HEK293 (cell line): ENCODE results near the gene HSPB6.

Source experiments
- CTCF ChIA-PET: fragments of 350-600 bp; formaldehyde crosslinking; extraction: SDS; loops from one replicate; lab custom pipeline; 2021; ENCODE audit warnings: antibody characterized with exemption; lab: Yijun Ruan, JAX
- POLR2A ChIA-PET: fragments of 300-600 bp; formaldehyde crosslinking; extraction: SDS; loops from one replicate; lab custom pipeline; 2020; ENCODE audit warnings: antibody characterized with exemption, inconsistent platforms; lab: Yijun Ruan, JAX
- H3K27ac ChIP-seq: fragments of 200-500 bp; sonication (Bioruptor generic); 2 replicates; pipeline ENCODE4 v1.5.1; 2014; ENCODE audit warnings: low read depth, low read length, control low read depth, inconsistent platforms; ENCODE audit errors: extremely low read depth
- H3K36me3 ChIP-seq, 2 experiments: fragments of 200-500 bp in 1 of 2; sonication (Bioruptor generic) in 1 of 2; 1 replicate in 1 of 2; 2 replicates in 1 of 2; pipeline ENCODE4 v1.5.1; 2014 to 2017; ENCODE audit warnings: inconsistent platforms in 2 of 2, low read length in 2 of 2; ENCODE audit not compliant: control insufficient read depth in 2 of 2, insufficient read depth in 1 of 2
- H3K4me1 ChIP-seq: fragments of 200-500 bp; sonication (Bioruptor generic); 2 replicates; pipeline ENCODE4 v1.5.1; 2014; ENCODE audit warnings: mild to moderate bottlenecking, low read length, inconsistent platforms; ENCODE audit not compliant: control insufficient read depth, insufficient read depth
- H3K4me3 ChIP-seq: 2 replicates; pipeline ENCODE4 v1.5.1; 2011; ENCODE audit warnings: low read depth, mild to moderate bottlenecking, control low read depth, low read length, moderate library complexity
- H3K9me3 ChIP-seq: fragments of 200-500 bp; sonication (Bioruptor generic); 2 replicates; pipeline ENCODE4 v1.5.1; 2014; ENCODE audit warnings: low read depth, low read length, inconsistent platforms; ENCODE audit not compliant: control insufficient read depth, insufficient read depth
- MEIS1 ChIP-seq: sonication (generic); formaldehyde crosslinking; IDR thresholded peaks from 2 replicates; pipeline ENCODE4 v1.8.1; 2022; ENCODE audit warnings: missing genetic modification reagents, mild to moderate bottlenecking, borderline replicate concordance
- OSR2 ChIP-seq: fragments of 450-650 bp; formaldehyde crosslinking; IDR thresholded peaks from 2 replicates; pipeline ENCODE4 v1.5.1; 2016; ENCODE audit warnings: missing biosample characterization, missing genetic modification characterization
- PATZ1 ChIP-seq: fragments of 450-650 bp; formaldehyde crosslinking; IDR thresholded peaks from 2 replicates; pipeline ENCODE4 v1.5.1; 2016; ENCODE audit warnings: missing biosample characterization, missing genetic modification characterization
- PRDM4 ChIP-seq: fragments of 450-650 bp; formaldehyde crosslinking; IDR thresholded peaks from 2 replicates; pipeline ENCODE4 v1.5.1; 2017; ENCODE audit warnings: missing biosample characterization, missing genetic modification characterization
- ZBTB17 ChIP-seq: fragments of 450-650 bp; formaldehyde crosslinking; IDR thresholded peaks from 2 replicates; pipeline ENCODE4 v1.5.1; 2016; ENCODE audit warnings: missing biosample characterization, missing genetic modification characterization
- ZNF10 ChIP-seq: fragments of 450-650 bp; formaldehyde crosslinking; IDR thresholded peaks from 2 replicates; pipeline ENCODE4 v1.5.1; 2017; ENCODE audit warnings: missing biosample characterization, missing genetic modification characterization
- ZNF24 ChIP-seq: fragments of 450-650 bp; formaldehyde crosslinking; IDR thresholded peaks from 2 replicates; pipeline ENCODE4 v1.5.1; 2016; ENCODE audit warnings: missing biosample characterization, missing genetic modification characterization
- ZNF354C ChIP-seq: fragments of 450-650 bp; formaldehyde crosslinking; IDR thresholded peaks from 2 replicates; pipeline ENCODE4 v1.5.1; 2016; ENCODE audit warnings: missing biosample characterization, missing genetic modification characterization, low read depth, borderline replicate concordance
- ZNF510 ChIP-seq: fragments of 450-650 bp; formaldehyde crosslinking; IDR thresholded peaks from 2 replicates; pipeline ENCODE4 v1.5.1; 2018; ENCODE audit warnings: mild to moderate bottlenecking, missing genetic modification characterization, missing biosample characterization; ENCODE audit not compliant: insufficient replicate concordance
- ZNF549 ChIP-seq: fragments of 450-650 bp; IDR thresholded peaks from 2 replicates; pipeline ENCODE4 v1.5.1; 2018; ENCODE audit warnings: missing biosample characterization, missing genetic modification characterization, mild to moderate bottlenecking, inconsistent platforms, moderate library complexity
- ZXDB ChIP-seq: fragments of 450-650 bp; formaldehyde crosslinking; IDR thresholded peaks from 2 replicates; pipeline ENCODE4 v1.5.1; 2016; ENCODE audit warnings: missing biosample characterization, missing genetic modification characterization
- TF ChIP-seq, protein P1 (sequence below): fragments of 450-650 bp; formaldehyde crosslinking; IDR thresholded peaks from 2 replicates; pipeline ENCODE4 v1.5.1; 2016; ENCODE audit warnings: missing biosample characterization, missing genetic modification characterization
- TF ChIP-seq, protein P2 (sequence below): fragments of 450-650 bp; formaldehyde crosslinking; IDR thresholded peaks from 2 replicates; pipeline ENCODE4 v1.5.1; 2016; ENCODE audit warnings: missing biosample characterization, missing genetic modification characterization
- TF ChIP-seq, protein P3 (sequence below): fragments of 450-650 bp; formaldehyde crosslinking; IDR thresholded peaks from 2 replicates; pipeline ENCODE4 v1.5.1; 2016; ENCODE audit warnings: missing biosample characterization, missing genetic modification characterization
- TF ChIP-seq, protein P4 (sequence below): fragments of 450-650 bp; formaldehyde crosslinking; IDR thresholded peaks from 2 replicates; pipeline ENCODE4 v1.5.1; 2016; ENCODE audit warnings: missing biosample characterization, missing genetic modification characterization

The HSPB6 gene

GRCh38 chr19:35774274-35775045 lies 17.6 kb upstream of the HSPB6 start:
- Histone ChIP-seq H3K9me3 (no peaks in the 10 kb centered on the region), H3K27ac (no peak overlapping the region), H3K4me3 (peak overlapping the region; percentile 21), H3K4me1 (peaks cover 24% of the 10 kb centered on the region), H3K36me3 (peaks cover 14 to 26% of the 10 kb centered on the region in 2 experiments)
- CTCF ChIA-PET, result interaction anchor here (0.7 to 1.8 kb wide), 5 partner anchors 9 to 294 kb away, joined by 3 to 5 read pairs (median 3); partner anchors contain the start of genes PSENEN and U2AF1L4
- TF ChIP-seq ZXDB (tag by site-specific recombination), result peak; percentile 40; the same call in 1 of the 2 replicates
- TF ChIP-seq, protein P1, sequence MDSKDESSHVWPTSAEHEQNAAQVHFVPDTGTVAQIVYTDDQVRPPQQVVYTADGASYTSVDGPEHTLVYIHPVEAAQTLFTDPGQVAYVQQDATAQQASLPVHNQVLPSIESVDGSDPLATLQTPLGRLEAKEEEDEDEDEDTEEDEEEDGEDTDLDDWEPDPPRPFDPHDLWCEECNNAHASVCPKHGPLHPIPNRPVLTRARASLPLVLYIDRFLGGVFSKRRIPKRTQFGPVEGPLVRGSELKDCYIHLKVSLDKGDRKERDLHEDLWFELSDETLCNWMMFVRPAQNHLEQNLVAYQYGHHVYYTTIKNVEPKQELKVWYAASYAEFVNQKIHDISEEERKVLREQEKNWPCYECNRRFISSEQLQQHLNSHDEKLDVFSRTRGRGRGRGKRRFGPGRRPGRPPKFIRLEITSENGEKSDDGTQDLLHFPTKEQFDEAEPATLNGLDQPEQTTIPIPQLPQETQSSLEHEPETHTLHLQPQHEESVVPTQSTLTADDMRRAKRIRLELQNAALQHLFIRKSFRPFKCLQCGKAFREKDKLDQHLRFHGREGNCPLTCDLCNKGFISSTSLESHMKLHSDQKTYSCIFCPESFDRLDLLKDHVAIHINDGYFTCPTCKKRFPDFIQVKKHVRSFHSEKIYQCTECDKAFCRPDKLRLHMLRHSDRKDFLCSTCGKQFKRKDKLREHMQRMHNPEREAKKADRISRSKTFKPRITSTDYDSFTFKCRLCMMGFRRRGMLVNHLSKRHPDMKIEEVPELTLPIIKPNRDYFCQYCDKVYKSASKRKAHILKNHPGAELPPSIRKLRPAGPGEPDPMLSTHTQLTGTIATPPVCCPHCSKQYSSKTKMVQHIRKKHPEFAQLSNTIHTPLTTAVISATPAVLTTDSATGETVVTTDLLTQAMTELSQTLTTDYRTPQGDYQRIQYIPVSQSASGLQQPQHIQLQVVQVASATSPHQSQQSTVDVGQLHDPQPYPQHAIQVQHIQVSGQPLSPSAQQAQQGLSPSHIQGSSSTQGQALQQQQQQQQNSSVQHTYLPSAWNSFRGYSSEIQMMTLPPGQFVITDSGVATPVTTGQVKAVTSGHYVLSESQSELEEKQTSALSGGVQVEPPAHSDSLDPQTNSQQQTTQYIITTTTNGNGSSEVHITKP (tag by site-specific recombination), result peak; percentile 98
- TF ChIP-seq ZNF510 (tag by site-specific recombination), result no peak
- TF ChIP-seq, protein P2, sequence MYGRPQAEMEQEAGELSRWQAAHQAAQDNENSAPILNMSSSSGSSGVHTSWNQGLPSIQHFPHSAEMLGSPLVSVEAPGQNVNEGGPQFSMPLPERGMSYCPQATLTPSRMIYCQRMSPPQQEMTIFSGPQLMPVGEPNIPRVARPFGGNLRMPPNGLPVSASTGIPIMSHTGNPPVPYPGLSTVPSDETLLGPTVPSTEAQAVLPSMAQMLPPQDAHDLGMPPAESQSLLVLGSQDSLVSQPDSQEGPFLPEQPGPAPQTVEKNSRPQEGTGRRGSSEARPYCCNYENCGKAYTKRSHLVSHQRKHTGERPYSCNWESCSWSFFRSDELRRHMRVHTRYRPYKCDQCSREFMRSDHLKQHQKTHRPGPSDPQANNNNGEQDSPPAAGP, result 0 out of 2 replicates have a peak, but pooled peaks have one; percentile 1
- TF ChIP-seq ZNF549 (tag by site-specific recombination), result no peak
- peak; percentile 99 for TF ChIP-seq ZNF24 (tag by site-specific recombination)
- TF ChIP-seq ZNF10 (tag by site-specific recombination), result peak; percentile 88
- TF ChIP-seq PATZ1 (tag by site-specific recombination), result peak; percentile 21; the same call in 1 of the 2 replicates
- peak; percentile 65 for TF ChIP-seq ZBTB17 (tag by site-specific recombination)
- TF ChIP-seq, protein P3, sequence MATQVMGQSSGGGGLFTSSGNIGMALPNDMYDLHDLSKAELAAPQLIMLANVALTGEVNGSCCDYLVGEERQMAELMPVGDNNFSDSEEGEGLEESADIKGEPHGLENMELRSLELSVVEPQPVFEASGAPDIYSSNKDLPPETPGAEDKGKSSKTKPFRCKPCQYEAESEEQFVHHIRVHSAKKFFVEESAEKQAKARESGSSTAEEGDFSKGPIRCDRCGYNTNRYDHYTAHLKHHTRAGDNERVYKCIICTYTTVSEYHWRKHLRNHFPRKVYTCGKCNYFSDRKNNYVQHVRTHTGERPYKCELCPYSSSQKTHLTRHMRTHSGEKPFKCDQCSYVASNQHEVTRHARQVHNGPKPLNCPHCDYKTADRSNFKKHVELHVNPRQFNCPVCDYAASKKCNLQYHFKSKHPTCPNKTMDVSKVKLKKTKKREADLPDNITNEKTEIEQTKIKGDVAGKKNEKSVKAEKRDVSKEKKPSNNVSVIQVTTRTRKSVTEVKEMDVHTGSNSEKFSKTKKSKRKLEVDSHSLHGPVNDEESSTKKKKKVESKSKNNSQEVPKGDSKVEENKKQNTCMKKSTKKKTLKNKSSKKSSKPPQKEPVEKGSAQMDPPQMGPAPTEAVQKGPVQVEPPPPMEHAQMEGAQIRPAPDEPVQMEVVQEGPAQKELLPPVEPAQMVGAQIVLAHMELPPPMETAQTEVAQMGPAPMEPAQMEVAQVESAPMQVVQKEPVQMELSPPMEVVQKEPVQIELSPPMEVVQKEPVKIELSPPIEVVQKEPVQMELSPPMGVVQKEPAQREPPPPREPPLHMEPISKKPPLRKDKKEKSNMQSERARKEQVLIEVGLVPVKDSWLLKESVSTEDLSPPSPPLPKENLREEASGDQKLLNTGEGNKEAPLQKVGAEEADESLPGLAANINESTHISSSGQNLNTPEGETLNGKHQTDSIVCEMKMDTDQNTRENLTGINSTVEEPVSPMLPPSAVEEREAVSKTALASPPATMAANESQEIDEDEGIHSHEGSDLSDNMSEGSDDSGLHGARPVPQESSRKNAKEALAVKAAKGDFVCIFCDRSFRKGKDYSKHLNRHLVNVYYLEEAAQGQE (tag by site-specific recombination), result peak; percentile 32; the same call in 1 of the 2 replicates
- TF ChIP-seq, protein P4, sequence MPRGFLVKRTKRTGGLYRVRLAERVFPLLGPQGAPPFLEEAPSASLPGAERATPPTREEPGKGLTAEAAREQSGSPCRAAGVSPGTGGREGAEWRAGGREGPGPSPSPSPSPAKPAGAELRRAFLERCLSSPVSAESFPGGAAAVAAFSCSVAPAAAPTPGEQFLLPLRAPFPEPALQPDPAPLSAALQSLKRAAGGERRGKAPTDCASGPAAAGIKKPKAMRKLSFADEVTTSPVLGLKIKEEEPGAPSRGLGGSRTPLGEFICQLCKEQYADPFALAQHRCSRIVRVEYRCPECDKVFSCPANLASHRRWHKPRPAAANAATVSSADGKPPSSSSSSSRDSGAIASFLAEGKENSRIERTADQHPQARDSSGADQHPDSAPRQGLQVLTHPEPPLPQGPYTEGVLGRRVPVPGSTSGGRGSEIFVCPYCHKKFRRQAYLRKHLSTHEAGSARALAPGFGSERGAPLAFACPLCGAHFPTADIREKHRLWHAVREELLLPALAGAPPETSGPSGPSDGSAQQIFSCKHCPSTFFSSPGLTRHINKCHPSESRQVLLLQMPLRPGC, result 0 out of 2 replicates have a peak, but pooled peaks have one; percentile 13
- no peak for TF ChIP-seq ZNF354C
- no peak for TF ChIP-seq OSR2 (tag by site-specific recombination)
- peak; percentile 71; the same call in 1 of the 2 replicates for TF ChIP-seq PRDM4
- no peak for TF ChIP-seq MEIS1
- POLR2A ChIA-PET, result interaction anchor here (0.5 to 3.8 kb wide), 10 partner anchors 9 to 512 kb away, joined by 3 to 39 read pairs (median 7); partner anchors contain the start of genes IGFLR1, LIN37, PSENEN and U2AF1L4
